Left ventricle myocardium inferior (tissue), 1 donor: ENCODE data around the gene SURF2. TPM values are rescaled to one million over a fixed set of nuclear protein-coding genes. Genes with fewer than 3 reads are reported as not detected.

Experiments used
- DNase-seq: peaks from one replicate; pipeline ENCODE4 v3.0.0-alpha.2; 2020
- H3K27ac ChIP-seq: fragments of 200-600 bp; replicated peaks from 2 replicates; pipeline ENCODE4 v1.8.0; 2021
- H3K27me3 ChIP-seq: fragments of 200-600 bp; 2 replicates; pipeline ENCODE4 v1.8.0; 2021; ENCODE audit warnings: low read depth
- H3K36me3 ChIP-seq: fragments of 200-600 bp; 2 replicates; pipeline ENCODE4 v1.8.0; 2021
- H3K4me1 ChIP-seq: fragments of 200-600 bp; 2 replicates; pipeline ENCODE4 v1.8.0; 2021
- H3K4me3 ChIP-seq: fragments of 200-600 bp; 2 replicates; pipeline ENCODE4 v1.8.0; 2021; ENCODE audit warnings: mild to moderate bottlenecking, moderate library complexity
- H3K9me3 ChIP-seq: fragments of 200-600 bp; replicated peaks from 2 replicates; pipeline ENCODE4 v1.8.0; 2021
- CTCF ChIP-seq: fragments of 200-600 bp; IDR thresholded peaks from 2 replicates; pipeline ENCODE4 v1.8.0; 2021; ENCODE audit warnings: antibody characterized with exemption, mild to moderate bottlenecking, borderline replicate concordance
- intact Hi-C: fragments of 100-400 bp; cut with micrococcal nuclease; formaldehyde crosslinking; loops from one replicate; pipeline ENCODE4 v1.11.0; 2022
- total RNA-seq: library from RNA; stranded (reverse); fragmentation: NEBNext Ultra II Directional; extraction: Animal tissue kit (Norgen Biotek cat#: 25700); gene quantifications from one replicate; pipeline ENCODE4 v1.2.1, GENCODE V29; 2021
- donor health status: DM: no; HTN: yes; CAD: no; lungs with severe emphysema.

SURF2 gene
- total RNA-seq, 1 donor from 2014 or later = 17.4 TPM

DNA sequence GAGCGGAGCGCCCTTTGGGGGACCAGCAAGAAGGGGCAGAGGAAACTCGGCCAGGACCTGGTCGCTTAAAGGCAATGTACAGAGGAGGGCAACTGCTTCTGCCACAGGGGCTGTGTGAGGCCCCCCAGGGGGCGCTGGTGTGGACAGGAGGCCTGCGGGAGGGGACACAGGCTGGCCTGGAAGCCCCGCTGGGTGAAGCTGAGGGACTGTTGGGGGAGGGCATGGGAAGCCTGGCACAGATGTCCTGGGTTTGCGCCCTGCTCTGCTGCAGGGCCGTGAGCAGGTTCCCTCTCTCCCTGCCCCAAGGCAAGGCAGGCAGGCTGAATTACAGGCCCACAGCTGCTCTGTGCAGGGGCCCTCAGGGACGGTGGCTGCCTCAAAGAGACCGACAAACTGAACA, 13.8 kb upstream of the SURF2 start:
- H3K27ac ChIP-seq = peak overlapping the region; percentile 33
- no peak for DNase-seq

DNA sequence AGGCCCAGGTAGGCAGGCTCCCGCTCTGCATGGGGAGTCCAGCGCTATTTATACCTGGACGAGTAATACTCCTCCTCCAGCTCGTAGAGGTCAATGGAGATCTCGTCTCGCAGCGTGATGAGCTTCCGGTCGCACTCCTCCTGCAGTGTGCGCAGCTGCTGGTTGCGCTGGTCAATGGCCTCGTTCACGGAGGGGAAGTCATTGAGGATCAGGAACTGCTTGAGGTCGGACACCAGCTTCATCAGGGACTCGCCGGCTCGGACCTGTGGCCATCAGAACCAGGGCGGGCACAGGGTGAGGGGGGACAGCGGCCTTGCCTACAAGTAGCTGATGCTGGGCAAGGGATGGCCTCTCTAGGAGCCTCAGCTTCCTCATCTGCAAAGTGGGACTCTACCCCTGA, 12.3 kb upstream of the SURF2 start:
- Histone ChIP-seq H3K4me1 (peaks cover 33% of the 10 kb centered on the region), H3K4me3 (no peak overlapping the region), H3K36me3 (peaks cover 55% of the 10 kb centered on the region), H3K27me3 (no peaks in the 10 kb centered on the region), H3K27ac (no peak overlapping the region), H3K9me3 (no peaks in the 10 kb centered on the region)
- TF ChIP-seq CTCF = no peak
- DNase-seq = no peak
- intact Hi-C loops = no loop called here

More for the DNA sequence above, 13.8 kb upstream of the SURF2 start:
- intact Hi-C loops = no loop called here
- Histone ChIP-seq H3K4me3 (no peak overlapping the region), H3K9me3 (no peaks in the 10 kb centered on the region), H3K27me3 (no peaks in the 10 kb centered on the region), H3K4me1 (peaks cover 23% of the 10 kb centered on the region), H3K36me3 (peaks cover 53% of the 10 kb centered on the region)
- no peak for TF ChIP-seq CTCF

- intact Hi-C loops = no loop called here
- Histone ChIP-seq H3K27ac (no peak overlapping the region), H3K4me1 (peaks cover 39% of the 10 kb centered on the region), H3K9me3 (no peaks in the 10 kb centered on the region), H3K4me3 (no peak overlapping the region), H3K36me3 (peaks cover 64% of the 10 kb centered on the region), H3K27me3 (no peaks in the 10 kb centered on the region)
- no peak for TF ChIP-seq CTCF
- no peak for DNase-seq
Observed at GRCh38 chr9:133344979-133345378, 11.4 kb upstream of the SURF2 start.

DNA sequence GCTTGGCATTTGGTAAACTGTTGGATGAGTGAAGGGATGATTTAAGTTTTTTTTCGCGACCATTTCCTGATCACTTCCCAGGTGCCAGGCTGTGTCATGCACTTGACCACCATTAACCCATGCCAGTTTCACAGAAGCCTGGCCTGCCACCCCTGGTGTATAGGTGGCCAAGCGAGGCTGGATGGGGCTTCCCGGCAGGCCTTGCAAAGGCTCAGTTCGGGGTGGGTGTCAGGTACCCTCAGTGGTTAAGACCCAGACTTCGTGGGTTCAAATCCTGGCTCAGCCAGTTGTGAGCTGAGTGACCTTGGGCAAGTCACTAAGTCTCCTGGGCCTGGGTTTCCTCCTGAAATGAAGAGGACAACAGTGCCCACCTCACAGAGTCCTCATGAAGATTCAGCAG, 10.8 kb upstream of the SURF2 start:
- peaks cover 67% of the 10 kb centered on the region for H3K36me3 ChIP-seq
- DNase-seq = no peak
- no peak for TF ChIP-seq CTCF
- H3K4me1 ChIP-seq = peaks cover 45% of the 10 kb centered on the region
- intact Hi-C loops = no loop called here
- H3K27ac ChIP-seq = no peak overlapping the region
- H3K9me3 ChIP-seq = no peaks in the 10 kb centered on the region
- H3K27me3 ChIP-seq = no peaks in the 10 kb centered on the region
- no peak overlapping the region for H3K4me3 ChIP-seq

- intact Hi-C loops = no loop called here
- Histone ChIP-seq H3K27ac (peak overlapping the region; percentile 91), H3K4me3 (peak overlapping the region; percentile 100), H3K36me3 (peaks cover 69% of the 10 kb centered on the region), H3K27me3 (no peaks in the 10 kb centered on the region), H3K4me1 (peaks cover 45% of the 10 kb centered on the region), H3K9me3 (no peaks in the 10 kb centered on the region)
- DNase-seq = no peak
- TF ChIP-seq CTCF = no peak
Observed at GRCh38 chr9:133346021-133346785, 10.1 kb upstream of the SURF2 start.
